Measurements from ENCODE around the gene ZBTB12. TPM values are rescaled to one million over a fixed set of nuclear protein-coding genes. Genes with fewer than 3 reads are reported as not detected.

ZBTB12 gene
- total and polyA plus RNA-seq, 9 of the 15 experiments (the other 6 are each of a cell fraction or from before 2014, with no cell fraction given) = 0.03 to 12.4 (median 5.8) TPM; not detected in 1

GRCh38 chr6:31888276-31889258, 13.3 kb downstream of the ZBTB12 start (continued):
- TF ChIP-seq SIN3A (IDR thresholded peaks at IDR 0.05; ENCODE audit: borderline replicate concordance in 2 of 2, control insufficient read depth in 1 of 2, low read depth in 2 of 2, low read length in 2 of 2) (no peak), RAD21 (CRISPR knock-in tag; conservative IDR thresholded peaks at IDR 0.05 in 1 of 2, IDR thresholded peaks at IDR 0.05 in 1 of 2) (peak; percentile 31 to 63), RREB1 (CRISPR knock-in tag; IDR thresholded peaks at IDR 0.05) (no peak), FOS (IDR thresholded peaks at IDR 0.05; ENCODE audit: extremely low read depth, insufficient read length) (no peak), ZBTB1 (CRISPR knock-in tag; IDR thresholded peaks at IDR 0.05; ENCODE audit: borderline replicate concordance, low read depth) (no peak), CSDE1 (IDR thresholded peaks at IDR 0.05) (no peak), MXD1 (CRISPR knock-in tag; IDR thresholded peaks at IDR 0.05; ENCODE audit: borderline replicate concordance, poor library complexity, severe bottlenecking) (no peak), REST (IDR thresholded peaks at IDR 0.05; ENCODE audit: borderline replicate concordance) (peak; percentile 57; the same call in 1 of the 2 replicates), REST (CRISPR knock-in tag; IDR thresholded peaks at IDR 0.05; ENCODE audit: low read depth) (no peak), PHB (CRISPR knock-in tag; IDR thresholded peaks at IDR 0.05) (no peak), EZH2 (IDR thresholded peaks at IDR 0.05; ENCODE audit: borderline replicate concordance, low read depth, low read length) (no peak)
